Glutamatergic neuron (in vitro differentiated cells): ENCODE data around the gene LYSMD3. TPM values are rescaled to one million over a fixed set of nuclear protein-coding genes. Genes with fewer than 3 reads are reported as not detected.

Experiments used
- DNase-seq: peaks from one replicate; pipeline ENCODE4 v3.0.0; 2022
- H3K27ac Mint-ChIP-seq: one replicate; pipeline ENCODE4 v1.8.0; 2020; ENCODE audit warnings: mild to moderate bottlenecking, mixed read lengths, inconsistent platforms; ENCODE audit not compliant: unreplicated experiment
- H3K27me3 Mint-ChIP-seq: one replicate; pipeline ENCODE4 v1.8.0; 2020; ENCODE audit warnings: mild to moderate bottlenecking, moderate library complexity, mixed read lengths, inconsistent platforms; ENCODE audit not compliant: unreplicated experiment
- H3K36me3 Mint-ChIP-seq: one replicate; pipeline ENCODE4 v1.8.0; 2020; ENCODE audit warnings: mild to moderate bottlenecking, mixed read lengths, inconsistent platforms; ENCODE audit not compliant: unreplicated experiment
- H3K4me1 Mint-ChIP-seq: one replicate; pipeline ENCODE4 v1.8.0; 2020; ENCODE audit warnings: mild to moderate bottlenecking, low read depth, mixed read lengths, inconsistent platforms; ENCODE audit not compliant: unreplicated experiment
- H3K4me3 Mint-ChIP-seq: one replicate; pipeline ENCODE4 v1.8.0; 2020; ENCODE audit warnings: mild to moderate bottlenecking, mixed read lengths, inconsistent platforms; ENCODE audit not compliant: unreplicated experiment
- H3K9me3 Mint-ChIP-seq: one replicate; pipeline ENCODE4 v1.8.0; 2020; ENCODE audit warnings: mild to moderate bottlenecking, moderate library complexity, mixed read lengths, inconsistent platforms; ENCODE audit not compliant: unreplicated experiment
- CTCF ChIP-seq: fragments of 200-600 bp; sonication (generic); IDR thresholded peaks from one replicate; pipeline ENCODE4 v1.5.0; 2021; ENCODE audit not compliant: partially characterized antibody, unreplicated experiment
- total RNA-seq: library from RNA; stranded (reverse); fragmentation: NEBNext Ultra II Directional; extraction: Animal tissue kit (Norgen Biotek cat#: 25700); gene quantifications from one replicate; pipeline ENCODE4 v1.2.1, GENCODE V29; 2021; ENCODE audit not compliant: unreplicated experiment

The LYSMD3 gene
- total RNA-seq, 1 donor from 2014 or later = 7.8 TPM

- Mint-ChIP-seq H3K27ac (no peak overlapping the region), H3K4me3 (no peak overlapping the region), H3K9me3 (no peaks in the 10 kb centered on the region), H3K36me3 (no peaks in the 10 kb centered on the region), H3K4me1 (no peaks in the 10 kb centered on the region), H3K27me3 (no peaks in the 10 kb centered on the region)
- no peak for TF ChIP-seq CTCF
- DNase-seq = no peak
Measured at GRCh38 chr5:90542827-90543519, 13.6 kb upstream of the LYSMD3 start.

GRCh38 chr5:90534922-90535321 lies 5.5 kb upstream of the LYSMD3 start:
- Mint-ChIP-seq H3K27me3 (peaks cover under 1% of the 10 kb centered on the region), H3K4me3 (no peak overlapping the region), H3K9me3 (peaks cover 4% of the 10 kb centered on the region), H3K4me1 (no peaks in the 10 kb centered on the region), H3K27ac (no peak overlapping the region), H3K36me3 (no peaks in the 10 kb centered on the region)
- DNase-seq = no peak
- TF ChIP-seq CTCF = no peak

GRCh38 chr5:90533794-90534193 lies 4.4 kb upstream of the LYSMD3 start:
- Mint-ChIP-seq H3K27ac (no peak overlapping the region), H3K27me3 (peaks cover 4% of the 10 kb centered on the region), H3K4me1 (no peaks in the 10 kb centered on the region), H3K36me3 (no peaks in the 10 kb centered on the region), H3K9me3 (peaks cover 6% of the 10 kb centered on the region), H3K4me3 (no peak overlapping the region)
- TF ChIP-seq CTCF = no peak
- DNase-seq = no peak

- H3K4me3 Mint-ChIP-seq = no peak overlapping the region
- H3K27ac Mint-ChIP-seq = no peak overlapping the region
- TF ChIP-seq CTCF = no peak
- H3K9me3 Mint-ChIP-seq = peaks cover 6% of the 10 kb centered on the region
- no peaks in the 10 kb centered on the region for H3K4me1 Mint-ChIP-seq
- no peak for DNase-seq
- peaks cover 4% of the 10 kb centered on the region for H3K27me3 Mint-ChIP-seq
- no peaks in the 10 kb centered on the region for H3K36me3 Mint-ChIP-seq
Measured at GRCh38 chr5:90530736-90531487, 1.5 kb upstream of the LYSMD3 start.
